ENCODE measurements around the gene ITPKC.

The ITPKC gene

DNA sequence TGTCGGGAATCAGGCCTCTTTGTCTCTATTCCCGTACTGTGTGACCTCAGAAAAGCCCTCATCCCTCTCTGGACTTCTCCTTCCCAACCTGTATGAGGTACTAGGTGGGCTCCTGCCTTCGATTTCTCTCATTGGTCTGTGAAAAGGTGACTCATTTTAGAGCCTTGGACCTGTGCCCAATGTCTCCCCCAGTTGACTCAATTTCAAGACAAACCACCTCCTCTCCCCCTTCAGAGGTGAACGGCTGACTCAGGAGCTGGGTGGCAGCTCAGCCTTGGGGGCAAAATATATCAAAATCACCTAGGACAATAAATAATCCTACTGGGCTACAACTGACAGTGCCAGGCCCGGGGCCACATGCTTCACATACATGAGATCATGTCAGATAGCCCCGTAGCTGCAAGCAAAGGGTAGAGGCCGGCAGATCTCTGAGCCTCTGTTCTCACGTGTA, 856 bp upstream of the ITPKC start:
- Histone ChIP-seq H3K36me3 (no peaks in the 10 kb centered on the region), H3K4me3 (ENCODE audit: low read depth, low read length) (peak overlapping the region; percentile 84), H3K4me1 (peaks cover 4% of the 10 kb centered on the region; the same call in 1 of the 2 replicates), H3K27me3 (no peaks in the 10 kb centered on the region), H3K9me3 (no peaks in the 10 kb centered on the region)
- peak; percentile 53 for DNase-seq
- TF ChIP-seq, protein P1, sequence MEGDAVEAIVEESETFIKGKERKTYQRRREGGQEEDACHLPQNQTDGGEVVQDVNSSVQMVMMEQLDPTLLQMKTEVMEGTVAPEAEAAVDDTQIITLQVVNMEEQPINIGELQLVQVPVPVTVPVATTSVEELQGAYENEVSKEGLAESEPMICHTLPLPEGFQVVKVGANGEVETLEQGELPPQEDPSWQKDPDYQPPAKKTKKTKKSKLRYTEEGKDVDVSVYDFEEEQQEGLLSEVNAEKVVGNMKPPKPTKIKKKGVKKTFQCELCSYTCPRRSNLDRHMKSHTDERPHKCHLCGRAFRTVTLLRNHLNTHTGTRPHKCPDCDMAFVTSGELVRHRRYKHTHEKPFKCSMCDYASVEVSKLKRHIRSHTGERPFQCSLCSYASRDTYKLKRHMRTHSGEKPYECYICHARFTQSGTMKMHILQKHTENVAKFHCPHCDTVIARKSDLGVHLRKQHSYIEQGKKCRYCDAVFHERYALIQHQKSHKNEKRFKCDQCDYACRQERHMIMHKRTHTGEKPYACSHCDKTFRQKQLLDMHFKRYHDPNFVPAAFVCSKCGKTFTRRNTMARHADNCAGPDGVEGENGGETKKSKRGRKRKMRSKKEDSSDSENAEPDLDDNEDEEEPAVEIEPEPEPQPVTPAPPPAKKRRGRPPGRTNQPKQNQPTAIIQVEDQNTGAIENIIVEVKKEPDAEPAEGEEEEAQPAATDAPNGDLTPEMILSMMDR (IDR thresholded peaks at IDR 0.05; ENCODE audit: low read depth, low read length), result no peak

DNA sequence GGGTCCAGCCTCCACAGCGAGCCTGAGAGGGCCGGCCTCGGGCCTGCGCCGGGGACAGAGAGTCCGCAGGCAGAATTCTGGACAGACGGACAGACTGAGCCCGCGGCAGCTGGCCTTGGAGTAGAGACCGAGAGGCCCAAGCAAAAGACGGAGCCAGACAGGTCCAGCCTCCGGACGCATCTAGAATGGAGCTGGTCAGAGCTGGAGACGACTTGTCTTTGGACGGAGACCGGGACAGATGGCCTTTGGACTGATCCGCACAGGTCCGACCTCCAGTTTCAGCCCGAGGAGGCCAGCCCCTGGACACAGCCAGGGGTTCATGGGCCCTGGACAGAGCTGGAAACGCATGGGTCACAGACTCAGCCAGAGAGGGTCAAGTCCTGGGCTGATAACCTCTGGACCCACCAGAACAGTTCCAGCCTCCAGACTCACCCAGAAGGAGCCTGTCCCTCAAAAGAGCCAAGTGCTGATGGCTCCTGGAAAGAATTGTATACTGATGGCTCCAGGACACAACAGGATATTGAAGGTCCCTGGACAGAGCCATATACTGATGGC, 490 bp downstream of the ITPKC start:
- H3K9me3 ChIP-seq, result no peaks in the 10 kb centered on the region
- peaks cover 4% of the 10 kb centered on the region; the same call in 1 of the 2 replicates for H3K4me1 ChIP-seq
- TF ChIP-seq, protein P1 (IDR thresholded peaks at IDR 0.05; ENCODE audit: low read depth, low read length), result no peak
- no peak for DNase-seq
- no peaks in the 10 kb centered on the region for H3K36me3 ChIP-seq
- H3K27me3 ChIP-seq, result no peaks in the 10 kb centered on the region
- peak overlapping the region; percentile 84 for H3K4me3 ChIP-seq (ENCODE audit: low read depth, low read length)

DNA sequence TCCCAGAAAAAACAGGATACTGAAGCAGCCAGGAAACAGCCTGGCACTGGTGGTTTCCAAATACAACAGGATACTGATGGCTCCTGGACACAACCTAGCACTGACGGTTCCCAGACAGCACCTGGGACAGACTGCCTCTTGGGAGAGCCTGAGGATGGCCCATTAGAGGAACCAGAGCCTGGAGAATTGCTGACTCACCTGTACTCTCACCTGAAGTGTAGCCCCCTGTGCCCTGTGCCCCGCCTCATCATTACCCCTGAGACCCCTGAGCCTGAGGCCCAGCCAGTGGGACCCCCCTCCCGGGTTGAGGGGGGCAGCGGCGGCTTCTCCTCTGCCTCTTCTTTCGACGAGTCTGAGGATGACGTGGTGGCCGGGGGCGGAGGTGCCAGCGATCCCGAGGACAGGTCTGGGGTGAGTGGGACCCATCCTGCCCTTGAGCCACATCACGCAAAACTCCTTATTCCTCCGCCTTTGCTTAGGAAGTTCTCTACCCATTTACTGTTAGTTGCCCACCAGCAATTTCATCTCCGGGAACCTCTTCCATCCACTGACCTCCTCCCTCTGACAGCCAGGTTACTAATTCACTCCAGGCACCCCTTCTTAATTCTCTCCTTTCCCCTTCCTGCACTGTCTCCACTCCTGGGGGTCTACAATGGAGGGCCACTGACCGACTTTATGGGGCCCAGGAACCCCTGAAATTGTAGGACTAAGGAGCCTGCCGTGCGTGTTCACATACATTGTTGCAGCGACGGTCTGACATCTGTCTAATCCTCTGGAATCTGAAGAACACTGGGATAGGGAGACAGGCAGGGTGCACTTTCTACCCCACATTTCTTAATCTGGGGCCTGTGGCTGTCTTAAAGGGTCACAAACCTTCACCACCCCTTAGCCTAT, 1.2 kb downstream of the ITPKC start:
- no peaks in the 10 kb centered on the region for H3K36me3 ChIP-seq
- peak overlapping the region; percentile 84 for H3K4me3 ChIP-seq (ENCODE audit: low read depth, low read length)
- peaks cover 4% of the 10 kb centered on the region; the same call in 1 of the 2 replicates for H3K4me1 ChIP-seq
- no peaks in the 10 kb centered on the region for H3K9me3 ChIP-seq
- H3K27me3 ChIP-seq, result no peaks in the 10 kb centered on the region
- TF ChIP-seq, protein P1 (IDR thresholded peaks at IDR 0.05; ENCODE audit: low read depth, low read length), result no peak
- DNase-seq, result no peak

DNA sequence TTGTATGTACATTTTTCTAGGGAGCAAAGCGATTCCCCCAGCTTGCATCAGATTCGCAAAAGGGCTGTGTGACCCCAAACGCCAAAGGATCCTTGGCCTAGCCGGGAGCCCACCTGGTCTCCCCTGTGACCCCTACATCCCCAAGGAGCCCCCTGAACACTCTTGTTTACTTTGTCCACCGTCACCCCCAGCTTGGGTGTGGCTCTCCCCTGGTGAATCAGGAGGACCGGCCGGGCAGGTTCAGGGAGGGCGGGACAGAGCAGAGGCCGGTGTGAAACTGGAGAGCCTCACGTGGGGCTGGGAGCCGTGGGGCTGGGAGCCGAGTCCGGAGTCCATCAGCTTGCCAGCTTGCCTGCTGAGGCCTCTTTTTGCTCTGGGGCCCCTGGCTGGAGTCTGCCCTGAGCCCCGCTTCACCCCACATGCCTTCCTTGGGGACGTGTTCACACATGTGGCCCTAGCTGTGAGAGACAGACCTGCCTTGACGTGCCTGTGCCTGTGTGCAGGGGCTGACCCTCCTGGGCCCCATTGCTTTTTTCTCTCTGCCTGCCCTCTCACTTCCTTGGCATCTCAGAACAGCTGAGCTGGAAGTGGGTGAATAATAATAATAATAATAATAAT, 2.0 kb downstream of the ITPKC start:
- no peak for DNase-seq
- TF ChIP-seq, protein P1 (IDR thresholded peaks at IDR 0.05; ENCODE audit: low read depth, low read length), result no peak
- H3K36me3 ChIP-seq, result no peaks in the 10 kb centered on the region
- H3K4me1 ChIP-seq, result peaks cover 4% of the 10 kb centered on the region; the same call in 1 of the 2 replicates
- H3K9me3 ChIP-seq, result no peaks in the 10 kb centered on the region
- peak overlapping the region; percentile 84 for H3K4me3 ChIP-seq (ENCODE audit: low read depth, low read length)
- H3K27me3 ChIP-seq, result no peaks in the 10 kb centered on the region

DNA sequence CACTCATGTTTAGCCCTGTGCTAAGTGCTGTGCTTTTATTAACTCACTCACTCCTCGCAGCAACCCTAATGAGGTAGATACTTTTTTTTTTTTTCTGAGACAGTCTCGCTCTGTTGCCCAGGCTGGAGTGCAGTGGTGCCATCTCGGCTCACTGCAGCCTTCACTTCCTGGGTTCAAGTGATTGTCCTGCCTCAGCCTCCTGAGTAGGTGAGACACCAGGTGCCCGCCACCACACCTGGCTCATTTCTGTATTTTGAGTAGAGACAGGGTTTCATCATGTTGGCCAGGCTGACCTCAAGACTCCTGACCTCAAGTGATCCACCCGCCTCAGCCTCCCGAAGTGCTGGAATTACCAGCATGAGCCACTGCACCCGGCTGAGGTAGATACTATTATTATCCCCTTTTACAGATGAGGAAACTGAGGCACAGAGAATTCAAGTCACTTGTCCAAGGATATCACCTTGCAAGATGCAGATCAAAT, 2.5 kb downstream of the ITPKC start:
- Histone ChIP-seq H3K4me3 (ENCODE audit: low read depth, low read length) (no peak overlapping the region), H3K4me1 (peaks cover 4% of the 10 kb centered on the region; the same call in 1 of the 2 replicates)

More for the DNA sequence above, 2.5 kb downstream of the ITPKC start:
- TF ChIP-seq, protein P1 (IDR thresholded peaks at IDR 0.05; ENCODE audit: low read depth, low read length), result no peak
- Histone ChIP-seq H3K27me3 (no peaks in the 10 kb centered on the region), H3K9me3 (no peaks in the 10 kb centered on the region), H3K36me3 (no peaks in the 10 kb centered on the region)
- no peak for DNase-seq
